ENCODE results near the gene GLYATL1.

- TF ChIP-seq, protein P1, sequence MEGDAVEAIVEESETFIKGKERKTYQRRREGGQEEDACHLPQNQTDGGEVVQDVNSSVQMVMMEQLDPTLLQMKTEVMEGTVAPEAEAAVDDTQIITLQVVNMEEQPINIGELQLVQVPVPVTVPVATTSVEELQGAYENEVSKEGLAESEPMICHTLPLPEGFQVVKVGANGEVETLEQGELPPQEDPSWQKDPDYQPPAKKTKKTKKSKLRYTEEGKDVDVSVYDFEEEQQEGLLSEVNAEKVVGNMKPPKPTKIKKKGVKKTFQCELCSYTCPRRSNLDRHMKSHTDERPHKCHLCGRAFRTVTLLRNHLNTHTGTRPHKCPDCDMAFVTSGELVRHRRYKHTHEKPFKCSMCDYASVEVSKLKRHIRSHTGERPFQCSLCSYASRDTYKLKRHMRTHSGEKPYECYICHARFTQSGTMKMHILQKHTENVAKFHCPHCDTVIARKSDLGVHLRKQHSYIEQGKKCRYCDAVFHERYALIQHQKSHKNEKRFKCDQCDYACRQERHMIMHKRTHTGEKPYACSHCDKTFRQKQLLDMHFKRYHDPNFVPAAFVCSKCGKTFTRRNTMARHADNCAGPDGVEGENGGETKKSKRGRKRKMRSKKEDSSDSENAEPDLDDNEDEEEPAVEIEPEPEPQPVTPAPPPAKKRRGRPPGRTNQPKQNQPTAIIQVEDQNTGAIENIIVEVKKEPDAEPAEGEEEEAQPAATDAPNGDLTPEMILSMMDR (IDR thresholded peaks at IDR 0.05): no peak
- TF ChIP-seq RAD21 (conservative IDR thresholded peaks at IDR 0.05 in 1 of 2, IDR thresholded peaks at IDR 0.05 in 1 of 2): no peak
- TF ChIP-seq EP300 (IDR thresholded peaks at IDR 0.05): no peak
- TF ChIP-seq RCOR1 (IDR thresholded peaks at IDR 0.05; ENCODE audit: low read depth, low read length): no peak
- TF ChIP-seq CHD2 (IDR thresholded peaks at IDR 0.05; ENCODE audit: low read length, partially characterized antibody): no peak
- no peak for TF ChIP-seq TP53 (CRISPR knock-in tag; IDR thresholded peaks at IDR 0.05)
- no peak for TF ChIP-seq MAX (IDR thresholded peaks at IDR 0.05)
- no peak for TF ChIP-seq POLR2A (IDR thresholded peaks at IDR 0.05; ENCODE audit: low read length)
- TF ChIP-seq HOXB13 (CRISPR knock-in tag; IDR thresholded peaks at IDR 0.05; ENCODE audit: low read depth): no peak
- TF ChIP-seq POLR2AphosphoS2 (conservative IDR thresholded peaks at IDR 0.05; ENCODE audit: low read length): no peak
- TF ChIP-seq, protein P2, sequence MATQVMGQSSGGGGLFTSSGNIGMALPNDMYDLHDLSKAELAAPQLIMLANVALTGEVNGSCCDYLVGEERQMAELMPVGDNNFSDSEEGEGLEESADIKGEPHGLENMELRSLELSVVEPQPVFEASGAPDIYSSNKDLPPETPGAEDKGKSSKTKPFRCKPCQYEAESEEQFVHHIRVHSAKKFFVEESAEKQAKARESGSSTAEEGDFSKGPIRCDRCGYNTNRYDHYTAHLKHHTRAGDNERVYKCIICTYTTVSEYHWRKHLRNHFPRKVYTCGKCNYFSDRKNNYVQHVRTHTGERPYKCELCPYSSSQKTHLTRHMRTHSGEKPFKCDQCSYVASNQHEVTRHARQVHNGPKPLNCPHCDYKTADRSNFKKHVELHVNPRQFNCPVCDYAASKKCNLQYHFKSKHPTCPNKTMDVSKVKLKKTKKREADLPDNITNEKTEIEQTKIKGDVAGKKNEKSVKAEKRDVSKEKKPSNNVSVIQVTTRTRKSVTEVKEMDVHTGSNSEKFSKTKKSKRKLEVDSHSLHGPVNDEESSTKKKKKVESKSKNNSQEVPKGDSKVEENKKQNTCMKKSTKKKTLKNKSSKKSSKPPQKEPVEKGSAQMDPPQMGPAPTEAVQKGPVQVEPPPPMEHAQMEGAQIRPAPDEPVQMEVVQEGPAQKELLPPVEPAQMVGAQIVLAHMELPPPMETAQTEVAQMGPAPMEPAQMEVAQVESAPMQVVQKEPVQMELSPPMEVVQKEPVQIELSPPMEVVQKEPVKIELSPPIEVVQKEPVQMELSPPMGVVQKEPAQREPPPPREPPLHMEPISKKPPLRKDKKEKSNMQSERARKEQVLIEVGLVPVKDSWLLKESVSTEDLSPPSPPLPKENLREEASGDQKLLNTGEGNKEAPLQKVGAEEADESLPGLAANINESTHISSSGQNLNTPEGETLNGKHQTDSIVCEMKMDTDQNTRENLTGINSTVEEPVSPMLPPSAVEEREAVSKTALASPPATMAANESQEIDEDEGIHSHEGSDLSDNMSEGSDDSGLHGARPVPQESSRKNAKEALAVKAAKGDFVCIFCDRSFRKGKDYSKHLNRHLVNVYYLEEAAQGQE (IDR thresholded peaks at IDR 0.05): no peak
- no peak for TF ChIP-seq FOSL2 (IDR thresholded peaks at IDR 0.05)
- TF ChIP-seq FOSL2 (CRISPR knock-in tag; IDR thresholded peaks at IDR 0.05): no peak
Observed at GRCh38 chr11:58949184-58949583, 9.9 kb downstream of the GLYATL1 start.

All from A549 (cell line).